GM19025 (cell line): ENCODE data around the gene CHRM5.

ENCODE experiments used
- ATAC-seq: cut with Tn5 transposase; IDR thresholded peaks from one replicate; pipeline ENCODE4 v1.9.1; 2021; ENCODE audit warnings: mild to moderate bottlenecking, low read depth, moderate library complexity; ENCODE audit not compliant: unreplicated experiment

CHRM5 gene, protein sequence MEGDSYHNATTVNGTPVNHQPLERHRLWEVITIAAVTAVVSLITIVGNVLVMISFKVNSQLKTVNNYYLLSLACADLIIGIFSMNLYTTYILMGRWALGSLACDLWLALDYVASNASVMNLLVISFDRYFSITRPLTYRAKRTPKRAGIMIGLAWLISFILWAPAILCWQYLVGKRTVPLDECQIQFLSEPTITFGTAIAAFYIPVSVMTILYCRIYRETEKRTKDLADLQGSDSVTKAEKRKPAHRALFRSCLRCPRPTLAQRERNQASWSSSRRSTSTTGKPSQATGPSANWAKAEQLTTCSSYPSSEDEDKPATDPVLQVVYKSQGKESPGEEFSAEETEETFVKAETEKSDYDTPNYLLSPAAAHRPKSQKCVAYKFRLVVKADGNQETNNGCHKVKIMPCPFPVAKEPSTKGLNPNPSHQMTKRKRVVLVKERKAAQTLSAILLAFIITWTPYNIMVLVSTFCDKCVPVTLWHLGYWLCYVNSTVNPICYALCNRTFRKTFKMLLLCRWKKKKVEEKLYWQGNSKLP

DNA sequence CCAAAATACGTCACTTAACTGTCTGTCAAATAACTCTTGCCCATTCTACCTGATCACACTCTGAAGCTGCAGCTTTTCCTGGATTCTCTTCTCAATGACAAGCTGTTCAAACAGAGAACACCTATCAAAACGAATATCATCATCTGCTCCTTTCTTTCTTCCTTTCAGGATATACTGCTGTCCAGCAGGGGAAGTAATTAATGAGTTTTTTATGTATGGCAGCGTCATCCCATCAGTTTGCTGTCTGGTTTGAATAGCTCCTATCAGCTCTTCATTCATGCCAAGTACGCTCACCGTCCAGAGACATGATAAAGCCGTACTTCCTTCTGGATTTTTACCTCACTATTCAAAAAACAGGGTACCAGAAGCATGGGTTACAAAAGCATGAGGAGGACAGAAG, at the start of gene CHRM5:
Gene CHRM5, plus strand, starts transcription at position 274 of the 400 bp plus-strand sequence. CDS start 94,221 bp downstream, outside the sequence.
- ATAC-seq = no peak

DNA sequence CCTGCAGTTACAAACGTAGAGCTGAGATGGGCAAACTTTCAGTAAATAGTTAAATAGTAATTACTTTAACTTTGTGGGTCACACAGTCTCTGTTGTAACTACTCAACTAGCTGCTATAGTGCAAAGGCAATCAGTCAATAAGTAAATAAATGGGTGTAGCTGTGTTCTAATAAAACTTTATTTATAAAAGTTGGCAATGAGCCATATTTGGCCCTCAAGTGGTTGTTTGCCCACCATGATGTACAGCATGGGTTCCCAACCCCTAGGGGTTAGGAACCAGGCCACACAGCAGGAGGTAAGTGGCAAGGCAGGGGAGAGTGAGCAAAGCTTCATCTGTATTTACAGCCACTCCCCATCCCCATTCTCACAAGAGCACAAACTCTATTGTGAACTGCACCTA, 44.9 kb upstream of the CHRM5 start:
- ATAC-seq = no peak

DNA sequence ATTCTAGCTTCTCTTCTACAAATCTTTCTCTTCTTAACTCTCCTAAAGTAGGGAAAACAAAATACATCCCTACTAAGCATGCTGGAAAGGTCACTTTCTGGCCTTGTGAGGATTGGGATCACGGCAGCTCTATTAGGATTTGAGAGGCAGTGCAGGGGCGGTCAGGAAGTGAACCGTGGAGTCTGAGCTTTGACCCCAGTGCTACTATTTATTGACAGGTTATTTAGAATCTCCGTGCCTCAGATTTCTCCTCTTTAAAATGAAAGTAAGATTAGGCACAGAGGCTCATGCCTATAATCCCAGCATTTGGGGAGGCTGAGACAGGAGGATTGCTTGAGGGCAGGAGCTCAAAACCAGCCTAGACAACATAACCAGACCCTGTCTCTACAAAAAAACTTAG, 42.0 kb upstream of the CHRM5 start:
- ATAC-seq = no peak

DNA sequence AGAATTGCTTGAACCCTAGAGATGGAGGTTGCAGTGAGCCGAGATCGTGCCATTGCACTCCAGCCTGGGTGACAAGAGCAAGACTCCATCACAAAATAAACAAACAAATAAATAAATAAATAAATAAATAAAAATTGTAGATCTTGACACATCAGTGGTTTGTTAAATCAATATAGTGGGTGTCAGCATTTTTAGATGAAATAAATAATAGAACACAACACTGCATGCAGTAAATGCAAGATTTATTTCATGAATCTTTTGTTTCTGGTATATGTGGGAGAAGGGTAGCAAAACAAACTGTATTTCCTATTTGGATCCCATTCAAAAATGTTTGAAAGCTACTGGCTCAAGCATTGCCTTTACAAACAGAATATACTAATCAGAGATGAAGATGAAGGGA, 35.6 kb upstream of the CHRM5 start:
- no peak for ATAC-seq

DNA sequence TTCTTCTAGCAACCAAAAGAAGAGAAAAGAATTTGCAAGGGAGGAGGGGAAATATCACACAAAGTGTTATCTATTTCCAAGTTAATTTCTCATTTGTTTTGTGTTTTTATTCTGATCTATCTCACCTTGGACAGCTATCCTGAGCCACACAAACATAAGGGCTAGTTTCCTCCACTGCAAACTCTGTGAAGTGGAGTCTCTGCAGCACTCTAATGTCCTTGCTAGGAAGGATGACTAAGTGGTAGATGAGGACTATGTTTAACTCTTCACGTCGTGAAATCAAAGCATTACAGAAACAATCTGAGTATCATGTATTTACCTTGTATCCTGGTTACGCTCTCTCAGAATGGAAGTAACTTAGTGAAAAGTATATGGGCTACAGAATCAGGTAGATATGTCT, 33.9 kb upstream of the CHRM5 start:
- no peak for ATAC-seq

DNA sequence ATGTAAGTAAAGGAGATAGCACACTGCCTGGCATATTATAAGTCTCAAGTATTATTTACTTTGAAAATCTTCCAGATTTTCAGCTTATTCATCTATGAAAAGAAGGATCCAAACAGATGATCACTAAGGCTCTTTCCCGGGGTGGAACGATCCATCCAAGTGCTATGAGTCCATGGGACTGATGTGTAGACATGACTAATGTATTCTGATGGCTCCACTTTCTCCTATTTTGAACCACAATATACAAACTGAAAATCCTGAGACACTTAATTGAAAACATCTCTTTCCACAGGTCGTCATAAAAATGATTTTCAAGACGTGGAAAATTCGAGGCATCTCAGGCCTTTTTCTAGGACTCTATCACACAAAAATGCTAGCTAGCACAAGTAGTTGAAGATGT, 33.4 kb upstream of the CHRM5 start:
- no peak for ATAC-seq

DNA sequence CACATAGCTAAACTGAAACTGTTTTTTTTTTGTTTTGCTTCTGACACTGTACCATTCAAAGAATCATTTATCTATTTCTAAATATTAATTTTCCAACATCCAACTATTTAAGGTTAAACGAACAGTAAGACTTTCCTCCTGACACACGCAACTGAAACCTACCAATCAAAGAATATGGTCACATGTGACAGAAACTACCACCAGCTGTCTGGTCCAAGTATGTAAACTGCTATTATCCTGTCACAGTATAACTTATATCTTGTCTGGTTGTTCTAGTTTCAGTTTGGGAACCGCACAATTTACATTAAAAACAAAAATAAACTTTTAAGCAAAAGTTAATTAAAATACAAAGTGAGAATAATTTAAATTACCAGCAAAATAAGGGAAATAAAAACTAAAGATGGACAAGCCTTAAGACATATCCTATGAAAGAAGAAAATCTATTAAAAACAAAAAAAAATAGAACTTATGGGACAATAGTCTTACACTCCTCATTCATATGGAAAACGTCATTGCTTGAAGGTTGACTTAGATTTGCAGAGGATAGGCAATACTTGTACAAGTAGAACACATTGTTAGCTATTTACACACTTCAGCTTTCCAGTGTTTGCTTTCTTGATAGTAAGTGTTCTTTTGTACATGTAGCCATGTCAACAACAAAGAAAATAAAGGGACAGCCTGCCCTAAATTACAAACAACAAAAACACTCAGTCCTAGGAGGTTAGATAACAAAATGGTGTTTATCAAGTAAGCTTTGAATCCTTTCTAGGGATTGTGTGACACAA, 26.8 kb upstream of the CHRM5 start:
- no peak for ATAC-seq

DNA sequence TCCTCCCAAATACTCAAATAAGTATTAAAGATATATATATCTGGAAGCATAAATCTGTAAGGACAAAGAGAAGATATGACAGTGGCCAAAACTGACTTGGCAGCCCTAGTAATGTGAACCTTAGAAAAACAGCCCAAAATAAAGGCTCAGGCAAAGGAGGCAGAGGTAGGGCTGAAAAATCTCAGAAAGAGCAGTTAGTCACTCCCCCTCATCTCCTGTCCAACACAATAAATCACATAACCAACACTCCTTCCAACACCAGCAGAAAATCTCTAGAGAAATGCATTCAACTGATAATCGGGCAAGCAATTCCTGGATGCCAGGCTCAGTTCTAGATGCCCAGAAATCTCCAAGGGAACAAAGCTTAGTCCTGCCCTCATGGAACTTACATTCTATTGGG, 22.1 kb upstream of the CHRM5 start:
- ATAC-seq = no peak

DNA sequence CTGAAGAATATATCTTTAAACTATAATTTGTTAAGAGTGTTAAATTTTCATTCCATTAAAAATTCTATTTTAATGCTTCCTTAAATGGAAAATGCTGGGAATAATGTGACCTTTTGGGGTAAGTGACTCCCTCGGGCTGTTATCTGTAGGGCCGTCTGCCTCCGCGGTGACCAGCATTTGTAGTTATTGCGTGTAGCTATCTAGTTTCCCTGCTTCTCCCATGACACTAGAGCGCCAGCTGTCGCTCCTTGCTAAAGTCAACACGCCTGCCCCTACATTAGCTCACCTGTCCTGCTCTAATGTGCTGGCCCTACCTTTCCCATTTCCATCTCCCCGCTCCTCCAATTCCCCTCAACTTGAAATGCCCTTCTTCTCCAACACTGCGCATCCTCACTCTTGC, 12.4 kb upstream of the CHRM5 start:
- ATAC-seq = no peak

DNA sequence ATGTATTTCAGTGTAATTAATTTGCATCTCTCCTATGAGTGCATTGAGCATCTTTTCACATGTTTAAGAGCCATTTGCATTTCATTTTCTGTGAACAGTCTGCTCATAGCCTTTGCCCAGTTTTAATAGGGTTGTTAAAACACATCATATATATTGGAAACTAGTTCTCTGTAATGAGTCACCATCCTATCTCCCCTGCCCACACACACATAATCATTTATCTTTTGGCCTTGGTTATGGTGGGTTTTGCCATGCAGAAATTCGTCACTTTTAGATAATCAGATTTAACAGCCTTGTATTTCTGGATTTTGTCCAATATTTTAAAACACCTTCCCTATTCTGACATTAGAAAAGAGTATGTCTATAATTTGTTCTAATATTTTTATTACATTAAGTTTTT, 11.9 kb upstream of the CHRM5 start:
- no peak for ATAC-seq

DNA sequence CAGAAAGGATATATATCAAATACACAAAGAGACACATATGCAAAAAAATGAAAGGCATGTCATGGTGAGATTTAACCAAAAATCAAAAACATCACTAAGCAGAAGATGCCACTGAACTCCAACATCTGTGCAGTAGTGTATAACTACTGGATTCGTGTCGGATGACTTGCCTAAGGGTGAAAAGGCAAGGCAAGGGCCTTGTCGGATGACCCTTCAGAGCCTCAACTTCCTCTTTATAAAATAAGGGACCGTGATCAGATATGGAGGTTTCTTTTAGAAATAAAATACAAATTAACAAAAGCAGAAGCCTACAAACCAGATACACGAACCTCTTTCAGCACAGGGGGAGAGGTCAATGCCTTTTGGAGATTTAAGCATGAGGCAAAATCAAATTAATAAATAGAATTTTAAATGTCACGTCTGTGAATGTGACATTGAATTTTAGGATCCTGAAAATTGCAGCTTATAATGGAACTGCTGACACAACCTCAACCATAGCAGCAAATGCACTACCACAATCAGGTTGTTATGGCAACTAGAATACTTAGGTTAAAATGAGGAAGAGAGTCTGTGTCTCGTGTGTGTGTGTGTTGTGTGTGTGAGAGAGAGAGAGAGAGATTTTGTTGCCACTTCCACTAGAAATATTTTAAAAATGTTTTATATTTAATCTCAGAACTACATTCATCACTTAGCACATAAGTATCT, 8.3 kb upstream of the CHRM5 start:
- ATAC-seq = no peak

DNA sequence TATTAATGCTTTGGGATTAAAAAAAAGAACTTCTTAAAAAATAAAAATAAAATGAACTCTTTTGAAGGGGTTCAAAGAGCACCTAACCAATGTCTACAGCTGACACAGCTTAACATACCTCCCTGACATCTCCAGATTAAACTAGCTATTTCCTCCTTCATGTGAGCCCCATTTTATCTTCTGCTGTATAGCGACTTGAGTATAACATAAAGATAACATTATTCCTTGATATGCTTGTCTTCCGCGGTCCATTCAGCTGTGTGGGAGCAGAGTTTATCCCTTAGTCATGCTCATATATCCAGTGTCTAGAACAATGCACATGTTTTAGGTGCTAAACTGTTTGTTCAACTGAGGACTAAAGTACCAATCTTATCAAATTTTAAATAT, 7.8 kb upstream of the CHRM5 start:
- ATAC-seq = no peak

DNA sequence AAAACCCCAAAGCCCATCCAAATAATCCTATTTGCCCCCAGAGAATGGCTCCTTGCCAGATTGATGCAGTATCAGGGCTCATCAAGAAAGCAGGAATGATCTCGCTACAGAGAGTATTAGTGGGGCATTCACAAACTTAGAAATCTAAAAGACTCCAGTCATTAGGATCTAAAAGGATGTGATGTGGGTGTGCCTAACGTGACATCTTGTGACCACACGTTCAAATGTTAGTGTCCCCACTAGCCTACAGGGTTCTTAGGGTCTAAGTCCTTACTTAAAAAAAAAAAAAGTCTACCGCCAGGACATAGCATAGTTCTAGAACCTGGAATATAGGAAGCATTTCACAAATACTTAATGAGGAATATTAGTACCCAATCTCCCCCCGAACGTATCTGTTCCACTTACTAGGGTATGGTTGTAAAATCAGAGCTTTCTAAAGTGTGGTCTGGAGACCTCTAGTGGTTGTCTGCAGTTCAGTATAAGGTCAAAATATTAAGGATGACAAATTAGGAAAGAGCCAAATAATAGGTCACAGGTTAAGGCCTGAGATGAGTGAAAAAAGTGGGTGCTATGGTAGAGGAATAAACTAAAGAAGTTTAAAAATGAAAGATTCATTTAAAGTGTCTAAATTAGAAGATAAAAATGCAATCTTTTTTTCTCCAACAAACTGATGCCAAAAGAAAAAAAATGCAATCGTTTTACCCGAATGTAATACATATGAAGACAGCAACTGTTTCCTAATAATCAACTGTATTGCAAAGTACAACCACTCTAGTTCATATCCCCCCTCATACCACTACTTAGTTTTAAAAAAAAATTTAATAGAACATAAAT, 4.2 kb upstream of the CHRM5 start:
- no peak for ATAC-seq

DNA sequence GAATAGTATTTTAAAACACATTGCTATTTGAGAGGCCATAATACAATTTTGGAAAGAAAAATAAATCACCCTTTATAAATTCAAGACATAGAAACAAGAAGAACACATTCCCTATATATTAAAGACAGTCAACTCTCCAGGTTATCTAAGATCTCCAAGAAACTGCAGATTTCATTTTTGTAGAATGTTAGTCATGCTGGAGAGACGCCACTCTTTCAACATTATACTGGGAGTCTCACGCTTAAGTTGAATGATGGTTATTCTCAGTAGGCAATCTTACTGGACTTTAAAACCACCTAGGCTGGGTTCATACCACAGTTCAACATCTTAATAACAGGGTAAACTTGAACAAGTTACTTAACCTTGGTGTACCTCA, 3.6 kb upstream of the CHRM5 start:
- ATAC-seq = no peak

DNA sequence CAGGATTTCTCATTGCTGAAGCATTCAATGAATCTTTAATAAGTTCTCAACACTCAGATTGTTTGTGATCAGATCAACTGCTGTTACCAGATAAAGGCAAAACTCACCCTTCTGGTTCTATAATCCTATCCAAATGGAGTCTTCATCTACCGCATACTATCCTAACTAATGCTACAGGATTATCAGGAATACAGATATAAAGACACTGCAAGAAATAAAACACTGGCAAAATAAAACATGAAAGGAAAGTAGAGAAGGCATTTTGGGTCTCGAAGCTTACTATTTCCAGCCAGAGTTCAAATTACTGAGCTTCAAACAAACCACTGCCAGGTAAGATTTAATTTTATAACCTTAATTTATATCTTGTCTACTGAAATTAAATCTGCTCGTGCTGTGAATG, 524 bp downstream of the CHRM5 start:
- ATAC-seq = no peak

DNA sequence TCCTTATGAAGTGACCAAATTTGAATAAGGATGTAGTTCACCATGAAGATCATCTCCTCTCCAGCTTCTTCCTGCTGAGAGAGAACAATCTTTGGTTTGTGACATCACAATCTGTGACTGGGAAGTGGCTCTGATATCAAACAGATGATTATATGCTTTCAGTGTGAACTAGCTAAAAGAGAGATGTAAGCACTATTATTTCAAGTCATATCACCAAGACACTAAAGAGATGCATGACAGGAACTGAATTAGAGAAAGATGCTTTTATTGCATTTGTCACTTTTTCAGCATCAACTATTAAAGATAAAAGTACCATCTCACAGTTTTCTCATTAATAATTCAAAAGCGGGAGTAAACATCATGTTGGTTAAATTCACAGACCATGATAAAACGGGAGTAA, 3.5 kb downstream of the CHRM5 start:
- no peak for ATAC-seq

DNA sequence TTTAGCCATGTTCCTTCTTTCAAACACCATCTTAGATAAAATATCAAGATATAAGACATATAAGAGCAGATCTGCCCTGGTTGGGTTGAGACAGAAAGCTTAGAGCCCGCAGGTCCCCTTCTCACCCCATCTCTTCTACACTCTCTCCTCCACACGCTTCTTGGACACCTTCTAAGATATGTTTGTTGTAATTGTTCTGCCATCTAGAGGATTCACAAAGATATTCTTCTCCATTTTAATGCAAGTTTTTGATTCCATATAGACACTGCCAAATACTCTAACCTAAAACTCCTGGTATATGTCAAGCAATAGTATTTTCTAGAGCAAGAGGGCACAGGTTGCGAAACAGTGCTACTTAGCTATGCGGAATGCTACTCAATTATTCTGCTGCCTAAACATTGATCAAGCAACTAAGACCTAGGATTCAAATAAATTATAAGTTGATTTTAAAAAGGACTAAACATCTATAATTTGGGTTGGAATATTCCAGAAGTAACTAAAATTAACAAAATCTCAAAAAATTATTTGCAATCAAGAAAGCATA, 6.8 kb downstream of the CHRM5 start:
- ATAC-seq = no peak

DNA sequence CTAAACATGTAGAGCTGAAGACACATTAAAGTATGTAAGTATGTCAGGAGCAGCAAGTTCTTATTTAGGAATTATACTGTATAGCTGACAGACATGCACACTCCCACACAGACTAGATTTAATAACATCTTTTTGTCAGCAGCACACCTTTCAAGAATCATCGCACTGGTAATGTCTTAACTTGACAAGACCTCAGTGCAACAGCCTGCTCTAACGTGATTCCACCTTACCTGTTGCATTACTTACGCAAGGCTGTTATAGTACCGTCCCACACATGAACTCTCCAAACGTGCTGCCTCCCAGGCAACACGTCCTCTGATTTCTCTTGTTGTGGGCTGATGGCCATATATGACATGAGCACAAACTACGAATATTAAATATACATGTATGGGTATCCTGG, 11.9 kb downstream of the CHRM5 start:
- no peak for ATAC-seq

DNA sequence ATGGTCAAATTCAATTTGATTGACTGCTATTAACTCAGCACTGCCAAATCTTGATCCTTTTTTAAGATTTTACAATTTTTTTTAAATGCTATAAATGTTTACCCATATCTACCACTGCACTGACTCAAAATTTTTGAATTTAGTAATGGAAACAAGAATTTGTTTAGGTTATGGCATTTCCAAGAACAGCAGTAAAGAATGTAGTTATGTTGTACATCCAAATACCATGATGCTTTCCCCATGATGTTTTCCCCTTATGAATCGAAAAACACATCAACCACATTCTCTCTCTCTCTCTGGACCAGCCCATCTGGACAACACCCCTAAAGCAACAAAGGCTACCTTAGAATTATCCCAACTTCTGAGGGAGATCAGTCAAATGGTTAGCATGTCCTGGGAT, 14.2 kb downstream of the CHRM5 start:
- no peak for ATAC-seq

DNA sequence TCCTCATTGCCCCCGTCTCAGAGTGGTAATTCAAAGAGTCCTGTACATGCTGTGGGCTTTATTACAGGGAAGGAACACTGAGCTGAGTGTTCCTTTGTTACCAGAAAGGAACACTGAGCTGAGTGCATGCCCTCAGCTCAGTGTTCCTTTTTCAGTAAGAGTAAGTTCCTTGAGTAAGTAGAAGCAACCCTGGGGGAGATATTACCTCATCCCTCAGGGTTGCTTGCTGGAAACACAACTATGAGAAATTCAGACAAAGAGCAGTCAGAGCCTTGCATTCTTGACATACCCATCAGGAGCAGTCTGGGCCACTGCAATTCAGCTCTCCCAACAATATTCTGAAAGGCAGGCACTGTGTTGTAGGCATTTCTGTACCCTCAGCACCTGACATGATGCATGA, 17.0 kb downstream of the CHRM5 start:
- ATAC-seq = no peak
